SK-N-SH treated with all-trans-retinoic acid at 6 μM for 48 hours (cell line): ENCODE data around the gene ANK3.

ENCODE experiments used
- ARNTL ChIP-seq: fragments of 450-650 bp; formaldehyde crosslinking; IDR thresholded peaks from 2 replicates; pipeline ENCODE4 v1.5.0; 2020; ENCODE audit warnings: low read depth, mild to moderate bottlenecking, moderate library complexity, borderline replicate concordance
- ESRRG ChIP-seq: fragments of 250-450 bp; sonication (Bioruptor Pico); IDR thresholded peaks from 2 replicates; pipeline ENCODE4 v1.6.1; 2021; ENCODE audit warnings: mild to moderate bottlenecking
- GLIS3 ChIP-seq: fragments of 250-450 bp; sonication (Bioruptor Pico); IDR thresholded peaks from 2 replicates; pipeline ENCODE4 v1.5.0; 2020; ENCODE audit warnings: mild to moderate bottlenecking, moderate library complexity
- SNAI2 ChIP-seq: fragments of 250-450 bp; sonication (Bioruptor Pico); IDR thresholded peaks from 2 replicates; pipeline ENCODE4 v1.5.0; 2020; ENCODE audit warnings: mild to moderate bottlenecking, moderate library complexity
- ZC3H10 ChIP-seq: fragments of 250-450 bp; sonication (Bioruptor Pico); IDR thresholded peaks from 2 replicates; pipeline ENCODE4 v1.5.1; 2021; ENCODE audit warnings: mild to moderate bottlenecking, moderate library complexity
- ZFP3 ChIP-seq: fragments of 250-450 bp; sonication (Bioruptor Pico); IDR thresholded peaks from 2 replicates; pipeline ENCODE4 v1.5.0; 2020; ENCODE audit warnings: mild to moderate bottlenecking, moderate library complexity
- ZNF70 ChIP-seq: fragments of 450-650 bp; formaldehyde crosslinking; IDR thresholded peaks from 2 replicates; pipeline ENCODE4 v1.5.0; 2020; ENCODE audit warnings: mild to moderate bottlenecking, moderate library complexity
- TF ChIP-seq, protein P1 (sequence below): fragments of 250-450 bp; sonication (Bioruptor Pico); IDR thresholded peaks from 2 replicates; pipeline ENCODE4 v1.8.0; 2021; ENCODE audit warnings: low read depth, mild to moderate bottlenecking, moderate library complexity, borderline replicate concordance
- TF ChIP-seq, protein P2 (sequence below): fragments of 250-450 bp; sonication (Bioruptor Pico); IDR thresholded peaks from 2 replicates; pipeline ENCODE4 v1.8.0; 2020; ENCODE audit warnings: mild to moderate bottlenecking, moderate library complexity, borderline replicate concordance

DNA sequence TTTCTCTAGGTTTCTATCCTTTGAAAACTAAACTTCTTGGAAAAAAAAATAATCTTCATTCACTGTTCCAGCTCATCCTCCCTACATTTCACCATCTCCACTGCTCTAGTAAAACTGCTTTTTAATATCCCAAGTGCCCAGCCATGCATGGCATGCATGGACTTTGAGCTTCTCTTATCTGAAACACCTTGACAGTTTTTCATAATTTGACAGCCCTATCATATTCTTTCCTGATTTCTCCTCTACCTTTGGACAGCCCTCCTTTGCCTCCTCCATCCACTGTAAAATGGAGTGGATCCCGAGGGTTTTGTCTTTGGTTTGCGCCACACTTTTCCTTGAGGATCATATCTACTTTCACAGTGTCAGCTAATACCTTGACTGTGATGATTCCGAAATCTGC is 212.8 kb downstream of the ANK3 start:
- TF ChIP-seq, protein P1, sequence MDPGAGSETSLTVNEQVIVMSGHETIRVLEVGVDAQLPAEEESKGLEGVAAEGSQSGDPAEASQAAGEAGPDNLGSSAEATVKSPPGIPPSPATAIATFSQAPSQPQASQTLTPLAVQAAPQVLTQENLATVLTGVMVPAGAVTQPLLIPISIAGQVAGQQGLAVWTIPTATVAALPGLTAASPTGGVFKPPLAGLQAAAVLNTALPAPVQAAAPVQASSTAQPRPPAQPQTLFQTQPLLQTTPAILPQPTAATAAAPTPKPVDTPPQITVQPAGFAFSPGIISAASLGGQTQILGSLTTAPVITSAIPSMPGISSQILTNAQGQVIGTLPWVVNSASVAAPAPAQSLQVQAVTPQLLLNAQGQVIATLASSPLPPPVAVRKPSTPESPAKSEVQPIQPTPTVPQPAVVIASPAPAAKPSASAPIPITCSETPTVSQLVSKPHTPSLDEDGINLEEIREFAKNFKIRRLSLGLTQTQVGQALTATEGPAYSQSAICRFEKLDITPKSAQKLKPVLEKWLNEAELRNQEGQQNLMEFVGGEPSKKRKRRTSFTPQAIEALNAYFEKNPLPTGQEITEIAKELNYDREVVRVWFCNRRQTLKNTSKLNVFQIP (CRISPR knock-in tag), result no peak
- TF ChIP-seq, protein P2, sequence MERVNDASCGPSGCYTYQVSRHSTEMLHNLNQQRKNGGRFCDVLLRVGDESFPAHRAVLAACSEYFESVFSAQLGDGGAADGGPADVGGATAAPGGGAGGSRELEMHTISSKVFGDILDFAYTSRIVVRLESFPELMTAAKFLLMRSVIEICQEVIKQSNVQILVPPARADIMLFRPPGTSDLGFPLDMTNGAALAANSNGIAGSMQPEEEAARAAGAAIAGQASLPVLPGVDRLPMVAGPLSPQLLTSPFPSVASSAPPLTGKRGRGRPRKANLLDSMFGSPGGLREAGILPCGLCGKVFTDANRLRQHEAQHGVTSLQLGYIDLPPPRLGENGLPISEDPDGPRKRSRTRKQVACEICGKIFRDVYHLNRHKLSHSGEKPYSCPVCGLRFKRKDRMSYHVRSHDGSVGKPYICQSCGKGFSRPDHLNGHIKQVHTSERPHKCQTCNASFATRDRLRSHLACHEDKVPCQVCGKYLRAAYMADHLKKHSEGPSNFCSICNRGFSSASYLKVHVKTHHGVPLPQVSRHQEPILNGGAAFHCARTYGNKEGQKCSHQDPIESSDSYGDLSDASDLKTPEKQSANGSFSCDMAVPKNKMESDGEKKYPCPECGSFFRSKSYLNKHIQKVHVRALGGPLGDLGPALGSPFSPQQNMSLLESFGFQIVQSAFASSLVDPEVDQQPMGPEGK (CRISPR knock-in tag), result no peak
- no peak for TF ChIP-seq GLIS3 (CRISPR knock-in tag)
- no peak for TF ChIP-seq ARNTL (CRISPR knock-in tag)
- TF ChIP-seq ZFP3, result no peak
- TF ChIP-seq ZNF70 (CRISPR knock-in tag), result no peak
- TF ChIP-seq SNAI2, result no peak
- no peak for TF ChIP-seq ESRRG (CRISPR knock-in tag)
- TF ChIP-seq ZC3H10 (CRISPR knock-in tag), result no peak
